GM21367 (cell line): ENCODE results near the gene CBX7.

Experiments
- ATAC-seq: cut with Tn5 transposase; IDR thresholded peaks from one replicate; pipeline ENCODE4 v1.9.1; 2021; ENCODE audit not compliant: unreplicated experiment

Gene CBX7

GRCh38 chr22:39094717-39095389 lies 57.6 kb downstream of the CBX7 start:
- ATAC-seq: no peak

GRCh38 chr22:39092111-39092862 lies 60.2 kb downstream of the CBX7 start:
- no peak for ATAC-seq

GRCh38 chr22:39091126-39092081 lies 61.1 kb downstream of the CBX7 start:
- no peak for ATAC-seq

DNA sequence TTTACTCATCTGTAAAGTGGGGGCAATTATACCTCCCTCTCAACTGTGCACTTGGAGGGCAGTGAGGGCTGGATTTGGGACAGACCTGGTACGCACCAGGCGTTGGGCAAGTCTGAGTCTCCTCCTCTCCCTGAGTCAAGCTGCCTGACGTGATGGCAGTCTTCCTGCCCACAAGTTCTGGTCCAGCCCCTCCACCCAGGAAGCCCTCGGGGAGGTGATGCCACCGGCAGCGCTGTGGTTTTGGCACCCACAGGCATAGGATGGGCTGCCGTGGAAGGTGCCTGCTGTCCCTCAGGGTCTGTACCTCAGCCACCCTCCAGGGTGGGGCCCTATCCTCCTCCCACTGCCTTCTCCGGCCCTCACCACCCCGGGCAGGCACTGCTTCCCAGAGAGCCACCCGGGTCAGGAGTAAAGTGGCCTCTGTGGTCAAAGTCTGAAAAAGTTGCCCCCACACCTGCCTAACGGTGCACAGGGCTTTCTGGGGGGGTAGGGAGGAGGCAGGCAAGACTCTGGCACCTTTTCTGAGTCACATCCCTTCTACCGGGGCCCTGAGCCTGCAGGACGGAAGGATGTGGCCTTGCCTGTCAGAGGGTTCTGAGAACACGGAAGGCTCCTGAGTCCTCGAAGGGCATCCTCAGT lies 61.9 kb downstream of the CBX7 start:
- ATAC-seq: no peak

DNA sequence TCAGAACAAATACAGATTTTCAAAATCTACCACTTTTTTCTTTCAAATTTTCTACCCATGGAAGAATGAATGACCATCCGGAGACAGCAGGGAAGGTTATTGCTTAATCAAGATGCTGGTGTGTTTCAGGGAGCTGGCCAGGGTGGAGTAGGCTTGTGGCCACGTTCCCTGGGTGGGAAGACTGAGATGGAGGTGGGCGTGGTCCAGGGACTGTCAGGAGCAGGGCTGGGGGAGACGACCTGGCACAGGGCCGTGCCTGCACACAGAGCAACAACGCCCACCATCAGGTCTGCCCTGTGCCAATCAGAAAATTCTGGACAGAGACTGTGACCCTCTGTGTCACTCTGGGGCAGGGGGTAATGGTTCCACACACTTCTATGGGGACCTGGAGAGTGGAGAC lies 62.6 kb downstream of the CBX7 start:
- no peak for ATAC-seq

DNA sequence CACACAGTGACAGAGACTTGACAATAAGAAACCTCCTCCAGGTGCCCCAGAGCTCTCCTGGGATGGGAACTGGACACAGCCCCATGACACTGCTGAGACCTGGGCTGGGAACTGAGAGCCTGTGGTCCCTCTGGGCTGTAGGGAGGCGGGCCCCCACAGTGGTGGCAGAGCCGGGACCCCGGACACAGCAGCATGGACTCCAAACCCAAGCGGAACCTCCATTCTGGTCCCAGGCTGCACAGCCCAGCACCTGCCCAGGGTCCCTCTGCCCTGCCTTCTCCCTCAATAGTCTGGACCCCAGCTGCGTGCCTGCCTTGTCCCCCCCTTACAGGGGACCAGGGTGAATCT lies 63.8 kb downstream of the CBX7 start:
- no peak for ATAC-seq

GRCh38 chr22:39087881-39088684 lies 64.4 kb downstream of the CBX7 start:
- no peak for ATAC-seq

DNA sequence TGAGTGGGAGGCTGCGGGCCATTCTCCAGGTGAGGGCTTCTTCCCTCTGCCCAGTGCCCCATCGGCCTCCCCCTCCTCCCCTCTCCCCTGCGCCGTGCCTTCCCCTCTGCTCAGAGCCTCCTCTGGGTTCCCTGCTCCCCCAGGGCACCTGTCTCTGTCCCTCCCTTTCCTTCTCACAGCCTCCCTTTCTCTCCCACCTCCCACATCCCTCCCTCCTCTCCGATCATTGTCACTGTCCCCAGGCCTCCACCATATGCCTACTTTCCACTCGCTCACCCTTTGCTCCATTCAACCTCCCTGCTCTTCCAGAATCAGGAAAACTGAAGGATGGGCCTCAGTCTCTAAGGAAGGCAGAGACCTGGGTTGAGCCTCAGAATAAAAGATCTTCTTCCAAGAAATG lies 65.4 kb downstream of the CBX7 start:
- no peak for ATAC-seq

- ATAC-seq: no peak
Observed at GRCh38 chr22:39084666-39085065, 67.8 kb downstream of the CBX7 start.

GRCh38 chr22:39083212-39084165 lies 69.0 kb downstream of the CBX7 start:
- no peak for ATAC-seq

GRCh38 chr22:39081598-39081997 lies 70.9 kb downstream of the CBX7 start:
- ATAC-seq: no peak

- no peak for ATAC-seq
Observed at GRCh38 chr22:39081016-39081415, 71.5 kb downstream of the CBX7 start.
